ENCODE measurements around the gene YKT6. TPM values are rescaled to one million over a fixed set of nuclear protein-coding genes. Genes with fewer than 3 reads are reported as not detected.

YKT6 gene
- total and polyA plus RNA-seq, 4 donors: 28.4 to 82.1 (median 55.9) TPM

DNA sequence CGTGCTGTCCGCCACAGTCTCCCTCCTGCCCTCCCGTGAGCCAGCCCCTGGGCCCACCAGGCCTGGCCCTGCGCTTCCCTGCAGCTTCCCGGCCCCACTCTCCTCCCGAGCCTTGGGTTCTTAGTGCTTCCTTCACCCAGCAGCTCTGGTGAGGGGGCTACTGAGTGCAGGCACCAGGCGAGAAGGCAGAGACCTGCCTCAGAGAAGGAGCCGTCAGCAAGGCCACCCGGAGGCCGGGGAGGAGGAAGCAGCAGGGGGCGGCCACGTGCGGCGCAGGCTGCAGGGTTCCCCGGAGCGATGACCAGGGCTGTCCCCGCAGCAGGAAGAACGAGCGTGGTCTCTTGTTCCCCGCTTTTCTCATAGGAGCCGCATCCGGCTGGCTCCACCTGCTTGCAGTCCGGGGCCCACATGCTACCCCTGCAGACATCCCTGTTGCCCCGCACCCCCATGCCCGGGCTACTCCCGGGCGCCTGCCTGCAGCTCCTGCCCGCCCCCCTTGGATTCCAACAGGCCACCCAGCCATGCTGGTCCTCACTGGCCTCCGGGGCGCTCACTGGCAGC lies 20.5 kb downstream of the YKT6 start:
- peaks cover 0 to 12% (median 0%) of the 10 kb centered on the region in 5 donors for H3K4me1 ChIP-seq (ENCODE audit: control insufficient read depth in 5 of 5, insufficient read depth in 5 of 5, low read length in 5 of 5)
- no peak overlapping the region for H3K9ac ChIP-seq (ENCODE audit: insufficient read depth in 1 of 2, low read length in 2 of 2)
- H3K4me3 ChIP-seq: no peak overlapping the region
- 60 to 75% methylated on average over 27 to 30 of the region's 30 CpGs for WGBS, 2 donors
- TF ChIP-seq, protein P1, sequence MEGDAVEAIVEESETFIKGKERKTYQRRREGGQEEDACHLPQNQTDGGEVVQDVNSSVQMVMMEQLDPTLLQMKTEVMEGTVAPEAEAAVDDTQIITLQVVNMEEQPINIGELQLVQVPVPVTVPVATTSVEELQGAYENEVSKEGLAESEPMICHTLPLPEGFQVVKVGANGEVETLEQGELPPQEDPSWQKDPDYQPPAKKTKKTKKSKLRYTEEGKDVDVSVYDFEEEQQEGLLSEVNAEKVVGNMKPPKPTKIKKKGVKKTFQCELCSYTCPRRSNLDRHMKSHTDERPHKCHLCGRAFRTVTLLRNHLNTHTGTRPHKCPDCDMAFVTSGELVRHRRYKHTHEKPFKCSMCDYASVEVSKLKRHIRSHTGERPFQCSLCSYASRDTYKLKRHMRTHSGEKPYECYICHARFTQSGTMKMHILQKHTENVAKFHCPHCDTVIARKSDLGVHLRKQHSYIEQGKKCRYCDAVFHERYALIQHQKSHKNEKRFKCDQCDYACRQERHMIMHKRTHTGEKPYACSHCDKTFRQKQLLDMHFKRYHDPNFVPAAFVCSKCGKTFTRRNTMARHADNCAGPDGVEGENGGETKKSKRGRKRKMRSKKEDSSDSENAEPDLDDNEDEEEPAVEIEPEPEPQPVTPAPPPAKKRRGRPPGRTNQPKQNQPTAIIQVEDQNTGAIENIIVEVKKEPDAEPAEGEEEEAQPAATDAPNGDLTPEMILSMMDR (IDR thresholded peaks at IDR 0.05; ENCODE audit: control extremely low read depth, extremely low read depth): no peak
- ATAC-seq (ENCODE audit: insufficient read depth, low FRiP score) (no peak), DNase-seq (peak in 1 of 3 donors; percentile 8)
- no peaks in the 10 kb centered on the region for H3K36me3 ChIP-seq (ENCODE audit: control insufficient read depth in 4 of 4, insufficient read depth in 4 of 4, low read length in 4 of 4)
- H3K27ac ChIP-seq (ENCODE audit: low read depth in 1 of 2, low read length in 1 of 2): no peak overlapping the region
- H3K9me3 ChIP-seq (ENCODE audit: control insufficient read depth in 4 of 4, insufficient read depth in 3 of 4, low read length in 3 of 4): peaks cover 0 to 14% (median 0%) of the 10 kb centered on the region in 4 donors
- H3K27me3 ChIP-seq (ENCODE audit: control insufficient read depth in 3 of 3, insufficient read depth in 3 of 3, low read length in 2 of 3): peaks cover 0 to 10% (median 2%) of the 10 kb centered on the region in 3 donors

DNA sequence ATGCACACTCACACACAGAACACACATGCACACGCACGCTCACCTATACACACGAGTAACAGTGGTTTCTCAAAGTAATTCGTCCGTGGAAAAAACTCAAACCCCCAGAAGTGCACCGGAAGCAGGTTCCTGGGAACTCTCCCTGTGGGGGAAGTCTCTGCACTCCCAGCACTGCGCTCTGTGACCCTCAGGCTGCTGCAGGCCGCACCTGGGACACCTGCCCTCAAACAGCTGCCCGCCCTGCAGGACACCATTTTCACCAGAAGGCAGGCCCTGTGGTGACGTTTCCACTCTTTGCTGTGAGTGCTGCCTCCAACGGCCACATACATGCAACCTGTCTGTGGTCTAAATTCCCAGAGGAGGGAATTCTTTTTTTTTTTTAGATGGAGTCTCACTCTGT lies 21.3 kb downstream of the YKT6 start:
- peaks cover 0 to 9% (median 0%) of the 10 kb centered on the region in 5 donors for H3K4me1 ChIP-seq (ENCODE audit: control insufficient read depth in 5 of 5, insufficient read depth in 5 of 5, low read length in 5 of 5)
- peaks cover 0 to 10% (median 2%) of the 10 kb centered on the region in 3 donors for H3K27me3 ChIP-seq (ENCODE audit: control insufficient read depth in 3 of 3, insufficient read depth in 3 of 3, low read length in 2 of 3)
- TF ChIP-seq, protein P1 (IDR thresholded peaks at IDR 0.05; ENCODE audit: control extremely low read depth, extremely low read depth): no peak
- no peak overlapping the region for H3K9ac ChIP-seq (ENCODE audit: insufficient read depth in 1 of 2, low read length in 2 of 2)
- H3K4me3 ChIP-seq: no peak overlapping the region
- DNase-seq (no peak), ATAC-seq (ENCODE audit: insufficient read depth, low FRiP score) (no peak)
- no peaks in the 10 kb centered on the region for H3K36me3 ChIP-seq (ENCODE audit: control insufficient read depth in 4 of 4, insufficient read depth in 4 of 4, low read length in 4 of 4)
- no peak overlapping the region for H3K27ac ChIP-seq (ENCODE audit: low read depth in 1 of 2, low read length in 1 of 2)
- WGBS, 2 donors: 83 to 85% methylated on average over 11 of the region's 11 CpGs
- peaks cover 0 to 14% (median 0%) of the 10 kb centered on the region in 4 donors for H3K9me3 ChIP-seq (ENCODE audit: control insufficient read depth in 4 of 4, insufficient read depth in 3 of 4, low read length in 3 of 4)

DNA sequence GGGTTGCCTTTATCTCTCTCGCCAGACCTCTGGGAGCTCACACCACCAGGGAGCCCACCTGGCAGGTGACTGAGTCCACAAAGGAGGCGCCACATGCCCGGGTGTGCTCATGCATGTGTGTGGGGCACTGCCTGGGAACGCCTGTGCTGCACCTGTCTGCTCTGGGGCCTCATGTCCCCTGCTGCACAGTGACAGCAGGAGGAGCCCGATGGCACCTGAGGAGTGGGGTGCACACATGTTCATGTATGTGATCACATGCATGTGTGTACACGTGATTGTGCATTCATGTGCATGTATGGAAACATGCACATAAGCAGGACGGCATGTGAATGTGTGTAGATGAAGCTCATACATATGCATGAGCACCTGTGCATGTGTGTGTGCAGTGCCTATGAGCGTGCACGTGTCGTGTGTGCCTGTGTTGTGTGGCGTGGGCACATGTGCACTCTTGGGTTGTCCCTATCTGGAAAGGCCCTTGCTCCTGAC lies 22.0 kb downstream of the YKT6 start:
- Histone ChIP-seq H3K27me3 (ENCODE audit: control insufficient read depth in 3 of 3, insufficient read depth in 3 of 3, low read length in 2 of 3) (peaks cover 0 to 10% (median 2%) of the 10 kb centered on the region in 3 donors), H3K36me3 (ENCODE audit: control insufficient read depth in 4 of 4, insufficient read depth in 4 of 4, low read length in 4 of 4) (no peaks in the 10 kb centered on the region), H3K27ac (ENCODE audit: low read depth in 1 of 2, low read length in 1 of 2) (no peak overlapping the region), H3K9me3 (ENCODE audit: control insufficient read depth in 4 of 4, insufficient read depth in 3 of 4, low read length in 3 of 4) (peaks cover 0 to 14% (median 0%) of the 10 kb centered on the region in 4 donors), H3K4me1 (ENCODE audit: control insufficient read depth in 5 of 5, insufficient read depth in 5 of 5, low read length in 5 of 5) (peaks cover 0 to 5% (median 0%) of the 10 kb centered on the region in 5 donors), H3K4me3 (no peak overlapping the region), H3K9ac (ENCODE audit: insufficient read depth in 1 of 2, low read length in 2 of 2) (no peak overlapping the region)
- no peak for DNase-seq
- TF ChIP-seq, protein P1 (IDR thresholded peaks at IDR 0.05; ENCODE audit: control extremely low read depth, extremely low read depth): no peak
- WGBS, 2 donors: 90 to 94% methylated on average over 11 of the region's 11 CpGs
- ATAC-seq (ENCODE audit: insufficient read depth, low FRiP score): no peak

All from lung (tissue), 12 donors.